Measurements from ENCODE around the gene ELK4. TPM values are rescaled to one million over a fixed set of nuclear protein-coding genes. Genes with fewer than 3 reads are reported as not detected.

The ELK4 gene
- total RNA-seq, 1 donor from 2014 or later, result 57.1 TPM

DNA sequence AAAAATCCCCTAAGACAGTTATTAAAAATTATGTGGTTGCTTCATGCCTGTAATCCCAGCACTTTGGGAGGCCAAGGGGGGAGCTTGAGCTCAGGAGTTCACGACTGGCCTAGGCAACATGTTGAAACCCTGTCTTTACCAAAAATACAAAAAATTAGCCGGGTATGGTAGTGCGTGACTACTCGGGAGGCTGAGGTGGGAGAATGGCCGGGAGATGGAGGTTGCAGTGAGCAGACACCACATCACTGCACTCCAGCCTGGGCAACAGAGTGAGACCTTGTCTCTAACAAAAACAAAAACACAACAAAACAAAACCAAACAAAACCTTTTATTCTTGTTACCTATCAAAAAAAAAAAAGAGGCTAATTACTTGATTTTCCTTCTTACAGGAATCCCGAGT, 2.1 kb downstream of the ELK4 start:
- TF ChIP-seq, protein P1, sequence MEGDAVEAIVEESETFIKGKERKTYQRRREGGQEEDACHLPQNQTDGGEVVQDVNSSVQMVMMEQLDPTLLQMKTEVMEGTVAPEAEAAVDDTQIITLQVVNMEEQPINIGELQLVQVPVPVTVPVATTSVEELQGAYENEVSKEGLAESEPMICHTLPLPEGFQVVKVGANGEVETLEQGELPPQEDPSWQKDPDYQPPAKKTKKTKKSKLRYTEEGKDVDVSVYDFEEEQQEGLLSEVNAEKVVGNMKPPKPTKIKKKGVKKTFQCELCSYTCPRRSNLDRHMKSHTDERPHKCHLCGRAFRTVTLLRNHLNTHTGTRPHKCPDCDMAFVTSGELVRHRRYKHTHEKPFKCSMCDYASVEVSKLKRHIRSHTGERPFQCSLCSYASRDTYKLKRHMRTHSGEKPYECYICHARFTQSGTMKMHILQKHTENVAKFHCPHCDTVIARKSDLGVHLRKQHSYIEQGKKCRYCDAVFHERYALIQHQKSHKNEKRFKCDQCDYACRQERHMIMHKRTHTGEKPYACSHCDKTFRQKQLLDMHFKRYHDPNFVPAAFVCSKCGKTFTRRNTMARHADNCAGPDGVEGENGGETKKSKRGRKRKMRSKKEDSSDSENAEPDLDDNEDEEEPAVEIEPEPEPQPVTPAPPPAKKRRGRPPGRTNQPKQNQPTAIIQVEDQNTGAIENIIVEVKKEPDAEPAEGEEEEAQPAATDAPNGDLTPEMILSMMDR (IDR thresholded peaks at IDR 0.05; ENCODE audit: unreplicated experiment), result no peak
- Mint-ChIP-seq H3K36me3 (ENCODE audit: low read depth, unreplicated experiment) (peaks cover 14% of the 10 kb centered on the region), H3K9me3 (ENCODE audit: unreplicated experiment) (no peaks in the 10 kb centered on the region), H3K27me3 (ENCODE audit: unreplicated experiment) (peaks cover 14% of the 10 kb centered on the region), H3K4me1 (ENCODE audit: unreplicated experiment) (peaks cover 45% of the 10 kb centered on the region), H3K4me3 (ENCODE audit: unreplicated experiment) (peak overlapping the region; percentile 96), H3K27ac (ENCODE audit: unreplicated experiment) (peak overlapping the region; percentile 97)
- no peak for DNase-seq (ENCODE audit: low spot score)

DNA sequence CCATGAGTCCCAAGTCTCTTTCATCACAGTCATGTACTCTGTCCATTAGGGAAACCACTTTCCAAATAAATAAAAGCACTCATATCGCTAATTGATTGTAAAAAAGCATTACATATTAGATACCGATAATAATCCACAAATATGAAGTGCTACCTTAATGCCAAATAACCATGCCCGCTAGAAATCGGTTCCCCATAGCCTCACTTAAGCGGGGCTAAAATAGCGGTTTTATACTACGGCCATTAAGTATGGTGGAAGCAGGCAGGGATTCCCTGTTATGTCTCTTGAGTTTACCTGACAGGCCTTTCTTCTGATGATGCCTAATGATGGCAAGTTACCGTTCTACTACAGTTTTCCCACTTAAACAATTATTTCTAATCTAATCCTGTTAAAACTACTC, 3.9 kb downstream of the ELK4 start:
- TF ChIP-seq, protein P1 (IDR thresholded peaks at IDR 0.05; ENCODE audit: unreplicated experiment), result no peak
- peaks cover 17% of the 10 kb centered on the region for H3K36me3 Mint-ChIP-seq (ENCODE audit: low read depth, unreplicated experiment)
- no peak overlapping the region for H3K27ac Mint-ChIP-seq (ENCODE audit: unreplicated experiment)
- no peaks in the 10 kb centered on the region for H3K9me3 Mint-ChIP-seq (ENCODE audit: unreplicated experiment)
- H3K4me3 Mint-ChIP-seq (ENCODE audit: unreplicated experiment), result peak overlapping the region; percentile 39
- peaks cover 10% of the 10 kb centered on the region for H3K27me3 Mint-ChIP-seq (ENCODE audit: unreplicated experiment)
- DNase-seq (ENCODE audit: low spot score), result no peak
- peaks cover 45% of the 10 kb centered on the region for H3K4me1 Mint-ChIP-seq (ENCODE audit: unreplicated experiment)

- TF ChIP-seq, protein P1 (IDR thresholded peaks at IDR 0.05; ENCODE audit: unreplicated experiment), result no peak
- Mint-ChIP-seq H3K9me3 (ENCODE audit: unreplicated experiment) (no peaks in the 10 kb centered on the region), H3K27me3 (ENCODE audit: unreplicated experiment) (peaks cover 7% of the 10 kb centered on the region), H3K4me1 (ENCODE audit: unreplicated experiment) (peaks cover 41% of the 10 kb centered on the region), H3K36me3 (ENCODE audit: low read depth, unreplicated experiment) (peaks cover 17% of the 10 kb centered on the region), H3K4me3 (ENCODE audit: unreplicated experiment) (peak overlapping the region; percentile 34), H3K27ac (ENCODE audit: unreplicated experiment) (peak overlapping the region; percentile 53)
- no peak for DNase-seq (ENCODE audit: low spot score)
Measured at GRCh38 chr1:205626216-205626615, 5.6 kb downstream of the ELK4 start.

DNA sequence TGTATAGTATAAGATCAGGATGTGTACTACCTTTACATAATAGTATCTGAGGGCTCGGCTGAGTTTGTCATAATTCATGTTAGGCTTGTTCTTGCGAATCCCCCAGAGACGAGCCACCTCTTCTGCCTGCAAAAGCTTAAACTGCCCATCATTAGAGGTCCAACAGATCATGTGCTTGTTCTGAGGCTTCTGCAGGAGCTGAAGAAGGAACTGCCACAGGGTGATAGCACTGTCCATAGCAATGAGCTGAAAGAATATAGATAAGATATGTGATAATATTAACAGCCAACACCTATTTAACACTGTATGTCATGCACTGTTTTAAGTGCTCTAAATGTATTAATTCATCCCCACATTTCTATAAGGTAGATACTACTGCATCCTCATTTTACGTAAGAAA, 8.2 kb downstream of the ELK4 start:
- Mint-ChIP-seq H3K27me3 (ENCODE audit: unreplicated experiment) (no peaks in the 10 kb centered on the region), H3K27ac (ENCODE audit: unreplicated experiment) (no peak overlapping the region), H3K4me3 (ENCODE audit: unreplicated experiment) (no peak overlapping the region), H3K9me3 (ENCODE audit: unreplicated experiment) (no peaks in the 10 kb centered on the region), H3K4me1 (ENCODE audit: unreplicated experiment) (peaks cover 27% of the 10 kb centered on the region), H3K36me3 (ENCODE audit: low read depth, unreplicated experiment) (peaks cover 33% of the 10 kb centered on the region)
- TF ChIP-seq, protein P1 (IDR thresholded peaks at IDR 0.05; ENCODE audit: unreplicated experiment), result no peak
- DNase-seq (ENCODE audit: low spot score), result no peak

DNA sequence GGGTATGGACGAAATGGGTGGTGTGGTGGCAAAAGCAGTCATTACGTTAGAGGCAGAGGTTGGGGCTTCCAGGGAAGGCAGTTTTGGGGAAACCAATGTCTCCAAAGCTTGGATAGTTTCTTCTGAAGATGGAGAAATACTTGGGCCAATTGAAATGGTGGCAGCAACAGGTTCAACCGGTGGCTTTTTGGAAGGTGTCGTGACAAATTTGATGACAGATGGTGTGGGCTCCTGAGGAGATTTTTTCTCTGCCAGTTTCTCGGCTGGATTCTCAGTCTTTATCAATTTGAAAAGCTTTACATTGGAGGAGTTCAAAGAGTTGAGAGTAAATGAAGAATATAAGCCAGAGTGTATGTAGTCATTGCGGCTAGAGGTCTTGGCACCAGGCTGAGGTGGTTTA, 11.5 kb downstream of the ELK4 start:
- Mint-ChIP-seq H3K4me3 (ENCODE audit: unreplicated experiment) (peak overlapping the region; percentile 75), H3K27ac (ENCODE audit: unreplicated experiment) (peak overlapping the region; percentile 48), H3K36me3 (ENCODE audit: low read depth, unreplicated experiment) (peaks cover 39% of the 10 kb centered on the region)

More for the DNA sequence above, 11.5 kb downstream of the ELK4 start:
- H3K9me3 Mint-ChIP-seq (ENCODE audit: unreplicated experiment), result no peaks in the 10 kb centered on the region
- DNase-seq (ENCODE audit: low spot score), result no peak
- H3K4me1 Mint-ChIP-seq (ENCODE audit: unreplicated experiment), result peaks cover 4% of the 10 kb centered on the region
- no peaks in the 10 kb centered on the region for H3K27me3 Mint-ChIP-seq (ENCODE audit: unreplicated experiment)
- TF ChIP-seq, protein P1 (IDR thresholded peaks at IDR 0.05; ENCODE audit: unreplicated experiment), result no peak

All from endothelial cell (in vitro differentiated cells).